Esophagus muscularis mucosa (tissue), 3 donors: ENCODE results near the gene B2M.

Experiments used
- POLR2A ChIP-seq: fragments of 450-650 bp; IDR thresholded peaks from one replicate; pipeline ENCODE4 v1.6.1; 2017; ENCODE audit warnings: antibody characterized with exemption, moderate library complexity, mild to moderate bottlenecking, low read depth
- POLR2AphosphoS5 ChIP-seq, 2 donors: sonication (generic); formaldehyde crosslinking; IDR thresholded peaks; one replicate each; pipeline ENCODE4 v1.6.1; 2017; ENCODE audit warnings: antibody characterized with exemption in 2 of 2
- TF ChIP-seq, protein P1 (sequence below), 3 experiments: fragments of 200-600 bp in 2 of 3; fragments of 450-650 bp in 1 of 3; sonication (generic) in 2 of 3; IDR thresholded peaks; one replicate each; pipeline ENCODE4 v1.5.1; 2017 to 2019; ENCODE audit warnings: antibody characterized with exemption in 3 of 3, mild to moderate bottlenecking in 2 of 3, moderate library complexity in 1 of 3

- TF ChIP-seq, protein P1, sequence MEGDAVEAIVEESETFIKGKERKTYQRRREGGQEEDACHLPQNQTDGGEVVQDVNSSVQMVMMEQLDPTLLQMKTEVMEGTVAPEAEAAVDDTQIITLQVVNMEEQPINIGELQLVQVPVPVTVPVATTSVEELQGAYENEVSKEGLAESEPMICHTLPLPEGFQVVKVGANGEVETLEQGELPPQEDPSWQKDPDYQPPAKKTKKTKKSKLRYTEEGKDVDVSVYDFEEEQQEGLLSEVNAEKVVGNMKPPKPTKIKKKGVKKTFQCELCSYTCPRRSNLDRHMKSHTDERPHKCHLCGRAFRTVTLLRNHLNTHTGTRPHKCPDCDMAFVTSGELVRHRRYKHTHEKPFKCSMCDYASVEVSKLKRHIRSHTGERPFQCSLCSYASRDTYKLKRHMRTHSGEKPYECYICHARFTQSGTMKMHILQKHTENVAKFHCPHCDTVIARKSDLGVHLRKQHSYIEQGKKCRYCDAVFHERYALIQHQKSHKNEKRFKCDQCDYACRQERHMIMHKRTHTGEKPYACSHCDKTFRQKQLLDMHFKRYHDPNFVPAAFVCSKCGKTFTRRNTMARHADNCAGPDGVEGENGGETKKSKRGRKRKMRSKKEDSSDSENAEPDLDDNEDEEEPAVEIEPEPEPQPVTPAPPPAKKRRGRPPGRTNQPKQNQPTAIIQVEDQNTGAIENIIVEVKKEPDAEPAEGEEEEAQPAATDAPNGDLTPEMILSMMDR (IDR thresholded peaks at IDR 0.05), result no peak
- TF ChIP-seq POLR2AphosphoS5 (IDR thresholded peaks at IDR 0.05) (no peak), POLR2A (no peak)
Measured at GRCh38 chr15:44670087-44670950, 41.0 kb upstream of the B2M start.
